ENCODE data around the gene FZD1.

The FZD1 gene

DNA sequence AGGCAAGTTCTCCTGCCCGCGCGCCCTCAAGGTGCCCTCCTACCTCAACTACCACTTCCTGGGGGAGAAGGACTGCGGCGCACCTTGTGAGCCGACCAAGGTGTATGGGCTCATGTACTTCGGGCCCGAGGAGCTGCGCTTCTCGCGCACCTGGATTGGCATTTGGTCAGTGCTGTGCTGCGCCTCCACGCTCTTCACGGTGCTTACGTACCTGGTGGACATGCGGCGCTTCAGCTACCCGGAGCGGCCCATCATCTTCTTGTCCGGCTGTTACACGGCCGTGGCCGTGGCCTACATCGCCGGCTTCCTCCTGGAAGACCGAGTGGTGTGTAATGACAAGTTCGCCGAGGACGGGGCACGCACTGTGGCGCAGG is 1.4 kb downstream of the FZD1 start:
- no peak for DNase-seq

DNA sequence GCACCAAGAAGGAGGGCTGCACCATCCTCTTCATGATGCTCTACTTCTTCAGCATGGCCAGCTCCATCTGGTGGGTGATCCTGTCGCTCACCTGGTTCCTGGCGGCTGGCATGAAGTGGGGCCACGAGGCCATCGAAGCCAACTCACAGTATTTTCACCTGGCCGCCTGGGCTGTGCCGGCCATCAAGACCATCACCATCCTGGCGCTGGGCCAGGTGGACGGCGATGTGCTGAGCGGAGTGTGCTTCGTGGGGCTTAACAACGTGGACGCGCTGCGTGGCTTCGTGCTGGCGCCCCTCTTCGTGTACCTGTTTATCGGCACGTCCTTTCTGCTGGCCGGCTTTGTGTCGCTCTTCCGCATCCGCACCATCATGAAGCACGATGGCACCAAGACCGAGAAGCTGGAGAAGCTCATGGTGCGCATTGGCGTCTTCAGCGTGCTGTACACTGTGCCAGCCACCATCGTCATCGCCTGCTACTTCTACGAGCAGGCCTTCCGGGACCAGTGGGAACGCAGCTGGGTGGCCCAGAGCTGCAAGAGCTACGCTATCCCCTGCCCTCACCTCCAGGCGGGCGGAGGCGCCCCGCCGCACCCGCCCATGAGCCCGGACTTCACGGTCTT is 1.9 kb downstream of the FZD1 start:
- DNase-seq = no peak

DNA sequence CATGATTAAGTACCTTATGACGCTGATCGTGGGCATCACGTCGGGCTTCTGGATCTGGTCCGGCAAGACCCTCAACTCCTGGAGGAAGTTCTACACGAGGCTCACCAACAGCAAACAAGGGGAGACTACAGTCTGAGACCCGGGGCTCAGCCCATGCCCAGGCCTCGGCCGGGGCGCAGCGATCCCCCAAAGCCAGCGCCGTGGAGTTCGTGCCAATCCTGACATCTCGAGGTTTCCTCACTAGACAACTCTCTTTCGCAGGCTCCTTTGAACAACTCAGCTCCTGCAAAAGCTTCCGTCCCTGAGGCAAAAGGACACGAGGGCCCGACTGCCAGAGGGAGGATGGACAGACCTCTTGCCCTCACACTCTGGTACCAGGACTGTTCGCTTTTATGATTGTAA is 2.5 kb downstream of the FZD1 start:
- no peak for DNase-seq

DNA sequence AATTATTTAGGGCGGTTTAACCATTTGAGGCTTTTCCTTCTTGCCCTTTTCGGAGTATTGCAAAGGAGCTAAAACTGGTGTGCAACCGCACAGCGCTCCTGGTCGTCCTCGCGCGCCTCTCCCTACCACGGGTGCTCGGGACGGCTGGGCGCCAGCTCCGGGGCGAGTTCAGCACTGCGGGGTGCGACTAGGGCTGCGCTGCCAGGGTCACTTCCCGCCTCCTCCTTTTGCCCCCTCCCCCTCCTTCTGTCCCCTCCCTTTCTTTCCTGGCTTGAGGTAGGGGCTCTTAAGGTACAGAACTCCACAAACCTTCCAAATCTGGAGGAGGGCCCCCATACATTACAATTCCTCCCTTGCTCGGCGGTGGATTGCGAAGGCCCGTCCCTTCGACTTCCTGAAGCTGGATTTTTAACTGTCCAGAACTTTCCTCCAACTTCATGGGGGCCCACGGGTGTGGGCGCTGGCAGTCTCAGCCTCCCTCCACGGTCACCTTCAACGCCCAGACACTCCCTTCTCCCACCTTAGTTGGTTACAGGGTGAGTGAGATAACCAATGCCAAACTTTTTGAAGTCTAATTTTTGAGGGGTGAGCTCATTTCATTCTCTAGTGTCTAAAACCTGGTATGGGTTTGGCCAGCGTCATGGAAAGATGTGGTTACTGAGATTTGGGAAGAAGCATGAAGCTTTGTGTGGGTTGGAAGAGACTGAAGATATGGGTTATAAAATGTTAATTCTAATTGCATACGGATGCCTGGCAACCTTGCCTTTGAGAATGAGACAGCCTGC is 3.1 kb downstream of the FZD1 start:
- no peak for DNase-seq

DNA sequence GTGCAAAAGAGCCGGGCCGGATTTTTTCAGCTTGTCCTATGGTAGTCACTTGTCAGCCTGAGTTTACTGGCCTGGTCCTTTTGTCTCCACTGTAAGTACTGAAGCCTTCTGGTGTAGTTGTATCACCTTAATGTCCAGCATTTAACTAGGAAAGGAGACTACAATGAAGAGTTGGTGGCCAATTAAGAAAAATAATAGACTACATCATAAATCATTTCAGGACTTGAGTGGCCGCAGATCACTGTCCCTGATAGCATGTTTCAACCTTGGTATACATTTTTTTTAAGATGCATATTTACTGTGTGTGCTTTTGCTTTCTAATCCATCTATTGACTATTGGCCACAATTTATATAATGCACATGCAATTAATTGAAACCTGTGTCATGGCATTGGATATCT is 6.1 kb downstream of the FZD1 start:
- no peak for DNase-seq

DNA sequence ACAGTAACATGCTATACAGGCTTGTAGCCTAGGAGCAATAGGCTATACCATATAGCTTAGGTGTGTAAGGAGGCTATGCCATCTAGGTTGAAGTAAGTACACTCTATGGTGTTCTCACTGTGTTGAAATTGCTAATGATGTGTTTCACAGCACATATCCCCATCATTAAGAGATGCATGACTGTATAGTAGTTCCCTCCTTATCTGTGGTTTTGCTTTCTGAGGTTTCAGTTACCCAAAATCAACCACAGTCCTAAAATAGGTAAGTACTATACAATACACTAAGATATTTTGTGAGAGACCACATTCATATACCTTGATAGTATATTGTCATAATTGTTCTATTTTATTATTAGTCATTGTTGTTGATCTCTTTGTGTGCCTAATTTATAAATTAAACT is 12.7 kb downstream of the FZD1 start:
- DNase-seq = no peak

DNA sequence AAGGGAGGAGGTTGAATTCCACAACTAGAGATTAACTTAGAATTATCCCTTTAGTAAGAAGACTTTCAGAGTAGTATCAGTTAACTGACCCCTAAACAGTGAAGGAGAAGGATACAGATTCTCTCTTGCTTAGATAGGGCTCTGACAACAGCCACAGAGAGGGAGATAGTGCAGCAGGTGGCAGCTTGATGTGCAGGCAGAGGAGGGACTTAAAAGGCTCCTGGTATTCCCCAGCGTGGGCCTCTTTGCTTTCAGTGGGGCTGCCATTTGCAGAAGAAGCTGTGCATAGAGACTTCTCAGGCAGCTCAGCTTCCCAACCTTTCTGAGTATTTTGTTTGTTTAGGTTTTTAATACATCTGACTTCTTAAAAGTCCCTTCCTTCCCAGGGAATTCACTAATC is 16.0 kb downstream of the FZD1 start:
- no peak for DNase-seq

DNA sequence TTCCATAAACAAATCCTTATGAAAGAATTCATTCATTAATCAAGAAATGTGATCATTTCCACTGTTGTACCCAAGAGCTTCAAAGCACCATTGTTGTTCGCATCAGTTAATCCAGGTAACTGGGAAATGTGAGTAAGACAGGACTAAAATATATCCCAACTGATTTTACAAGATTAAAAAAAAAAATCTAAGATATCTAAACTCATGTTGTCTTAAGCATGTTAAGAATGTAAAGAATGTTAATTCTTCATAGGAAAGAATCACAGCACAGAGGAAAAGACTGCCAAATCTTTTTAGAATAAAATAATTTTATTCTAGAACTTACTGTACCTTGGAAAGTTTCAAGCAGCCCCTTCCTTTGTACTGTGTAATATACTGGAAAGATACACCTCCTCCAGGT is 16.4 kb downstream of the FZD1 start:
- DNase-seq = no peak

DNA sequence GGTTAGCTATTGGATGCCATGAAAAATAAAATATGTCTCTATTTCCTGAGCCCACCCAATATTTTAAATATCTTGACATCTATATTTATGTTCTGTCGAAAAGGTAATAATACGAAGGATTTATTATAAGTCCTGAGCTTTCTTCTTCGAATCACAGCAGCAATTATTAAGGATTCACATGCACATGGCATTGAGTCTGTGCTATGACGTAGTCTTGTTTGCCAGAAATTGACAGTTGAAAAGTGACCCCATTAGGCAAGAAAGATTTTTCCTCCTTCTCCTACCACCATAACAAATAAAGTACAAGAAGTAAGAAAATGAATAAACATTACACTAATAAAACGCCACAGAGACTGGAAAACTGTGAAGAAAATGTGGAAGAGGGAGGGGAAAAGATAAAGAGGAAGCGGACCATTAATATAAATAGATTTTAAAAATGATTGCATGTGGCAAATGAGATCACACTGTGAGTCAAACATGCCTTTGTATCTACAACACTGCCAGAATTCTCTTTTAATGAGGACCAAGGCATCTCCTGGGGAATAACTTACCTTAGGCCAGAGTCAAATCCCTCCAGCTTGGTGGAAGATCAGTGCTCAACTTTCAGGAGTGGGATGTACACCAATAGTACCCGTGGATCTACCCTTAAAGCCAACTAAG is 21.6 kb downstream of the FZD1 start:
- no peak for DNase-seq

DNA sequence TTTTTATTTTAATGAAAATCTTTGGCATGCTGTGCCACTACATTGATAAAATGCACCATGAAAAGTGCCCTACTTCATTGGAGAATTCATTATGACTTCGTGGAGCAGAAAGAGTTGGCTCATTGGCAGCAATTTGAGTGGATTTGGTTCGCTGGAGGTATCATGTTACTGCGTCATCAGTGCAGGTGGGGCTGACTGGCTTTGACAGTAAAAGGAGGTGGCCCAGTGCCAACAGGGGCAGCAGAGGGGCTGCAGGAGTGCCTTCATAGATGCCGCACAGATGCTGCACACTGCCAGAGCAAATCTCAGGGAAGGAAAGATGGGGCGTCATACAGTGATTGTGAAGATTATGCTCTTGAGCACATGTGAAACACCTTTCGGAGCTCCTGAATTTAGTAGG is 22.2 kb downstream of the FZD1 start:
- no peak for DNase-seq

DNA sequence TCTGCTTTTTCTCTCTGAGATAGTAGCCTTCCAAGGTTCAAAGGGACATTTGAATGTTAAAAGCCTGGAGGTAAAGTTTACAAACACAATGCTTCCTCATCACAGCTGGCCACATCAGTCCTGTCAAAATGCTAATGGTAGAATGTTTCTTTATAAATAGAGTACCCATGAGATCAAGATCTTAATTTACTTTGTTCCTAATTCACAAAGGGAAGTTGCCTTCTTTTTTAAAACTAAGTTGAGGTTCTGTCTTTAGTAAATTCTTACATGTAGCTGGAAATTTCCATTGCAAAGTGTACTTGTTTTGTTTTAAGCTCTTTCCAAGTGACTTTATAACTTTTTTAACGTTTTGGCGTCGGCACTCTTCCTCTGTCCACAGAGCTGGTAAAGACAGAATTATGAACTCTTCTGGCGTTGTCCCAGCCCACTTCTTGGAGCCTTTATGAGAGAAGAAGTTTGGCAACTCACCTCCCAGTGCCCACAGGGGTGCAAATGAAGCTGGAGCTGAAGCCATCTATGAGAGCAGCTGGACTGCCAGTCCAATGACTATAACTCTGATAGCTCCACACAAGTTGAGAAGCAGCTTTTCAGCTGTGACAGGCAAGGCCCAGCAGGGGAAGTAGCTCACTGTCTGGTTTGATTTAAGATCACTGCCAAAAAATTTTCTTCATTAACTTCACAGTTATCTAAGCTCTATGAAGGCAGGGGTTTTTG is 23.3 kb downstream of the FZD1 start:
- no peak for DNase-seq

DNA sequence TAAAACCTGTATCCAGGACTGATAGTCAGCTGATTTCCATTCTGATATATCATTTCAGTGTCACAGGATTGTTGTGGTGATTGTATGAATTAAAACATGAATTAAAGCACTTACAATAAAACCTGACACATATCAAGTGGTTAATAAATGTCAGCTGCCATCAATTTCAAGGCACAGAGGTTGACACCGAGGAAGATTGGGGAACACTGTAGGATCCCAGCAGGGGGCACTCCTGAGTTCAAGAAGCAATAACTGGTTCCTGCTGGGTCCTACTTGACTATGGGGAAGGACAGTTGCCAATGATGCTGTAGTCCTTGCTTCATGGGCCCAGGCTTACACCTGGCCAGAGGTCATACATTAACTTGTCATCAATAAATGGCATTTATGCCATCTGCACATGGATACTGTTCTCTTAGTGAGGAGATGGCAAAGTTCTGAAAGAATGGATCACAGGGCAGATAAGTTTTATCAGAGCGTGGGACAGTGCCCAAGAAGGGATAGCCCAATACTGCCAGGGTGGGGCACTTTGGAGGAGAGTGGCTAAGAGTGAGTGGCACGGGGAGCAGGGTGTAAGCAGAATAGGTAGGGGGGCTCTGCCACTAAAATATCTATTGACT is 24.1 kb downstream of the FZD1 start:
- DNase-seq = no peak

DNA sequence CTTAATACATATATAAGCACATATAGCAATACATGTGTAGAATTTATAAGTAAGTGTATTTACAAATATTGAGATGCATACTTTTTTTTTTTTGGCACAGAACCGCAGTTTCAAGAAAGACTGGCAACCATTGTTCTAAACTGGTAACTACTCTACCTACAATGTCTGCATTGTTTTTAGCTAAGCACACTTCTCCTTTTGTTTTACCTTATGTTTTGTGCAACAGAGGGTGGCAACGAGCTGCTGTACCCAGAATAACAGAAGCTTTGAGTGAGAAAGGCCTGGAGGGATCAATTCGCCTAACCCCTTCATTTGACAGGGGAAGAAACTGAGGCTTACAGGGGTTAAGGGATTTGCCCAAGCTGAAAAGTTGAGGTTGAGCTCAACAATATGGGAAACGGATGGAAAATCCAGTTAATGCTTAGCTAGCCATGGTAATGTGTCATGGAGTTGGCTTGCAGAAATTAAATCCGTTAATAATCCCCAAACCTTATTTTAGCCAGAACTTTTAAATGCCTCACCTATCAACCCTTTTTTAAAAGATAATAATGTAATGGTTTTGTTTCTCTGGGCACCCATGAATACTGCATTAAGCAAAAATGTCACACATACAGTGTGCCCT is 25.5 kb downstream of the FZD1 start:
- DNase-seq = no peak

DNA sequence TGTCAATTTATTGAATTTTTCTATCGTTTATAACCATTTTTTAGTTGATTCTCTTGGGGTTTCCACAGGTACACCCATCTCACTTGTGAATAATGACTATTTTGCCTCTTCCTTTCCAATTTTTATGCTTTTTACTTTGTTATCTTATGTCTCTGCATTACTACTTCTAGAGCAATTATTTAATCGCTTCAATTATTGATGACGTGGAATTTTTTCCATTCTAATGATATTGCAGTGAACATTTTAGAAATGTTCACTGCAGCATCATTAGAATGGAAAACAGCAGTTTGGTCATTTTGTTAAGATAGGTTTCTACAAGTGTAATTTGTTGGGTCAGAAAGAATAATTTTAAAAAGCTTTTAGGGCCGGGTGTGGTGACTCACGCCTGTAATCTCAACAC is 27.1 kb downstream of the FZD1 start:
- DNase-seq = no peak

DNA sequence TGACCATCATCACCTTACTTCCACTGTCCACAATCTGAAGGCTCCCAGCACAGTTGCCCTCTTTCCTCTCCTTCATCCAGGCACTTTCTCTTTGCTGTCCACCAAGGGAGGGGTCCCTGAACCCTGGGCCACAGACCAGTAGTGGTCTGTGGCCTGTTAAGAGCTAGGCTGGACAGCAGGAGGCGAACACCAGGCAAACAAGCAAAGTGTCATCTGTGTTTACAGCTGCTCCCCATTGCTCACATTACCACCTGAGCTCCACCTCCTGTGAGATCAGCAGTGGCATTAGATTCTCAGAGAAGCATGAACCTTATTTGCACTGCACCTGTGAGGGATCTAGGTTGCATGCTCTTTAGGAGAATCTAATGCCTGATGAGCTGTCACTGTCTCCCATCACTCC is 27.7 kb downstream of the FZD1 start:
- no peak for DNase-seq

DNA sequence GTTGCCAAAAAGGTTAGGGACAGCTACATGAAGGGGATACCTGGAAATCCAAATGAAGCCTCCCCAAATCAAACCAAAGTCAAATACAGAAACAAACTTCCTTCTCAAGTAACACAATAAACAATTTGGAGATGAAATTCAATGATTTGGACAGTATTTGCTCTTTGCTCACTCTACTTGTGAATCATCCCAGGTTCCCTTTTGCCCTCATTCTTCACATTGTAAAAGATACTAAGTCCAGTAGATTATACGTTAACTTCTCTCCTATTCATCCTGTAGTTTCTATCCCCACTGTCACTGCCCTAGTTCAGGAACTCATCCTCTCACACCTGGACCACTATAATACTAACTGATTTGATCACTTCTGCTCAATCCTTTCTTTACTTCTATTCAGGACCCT is 28.3 kb downstream of the FZD1 start:
- no peak for DNase-seq

DNA sequence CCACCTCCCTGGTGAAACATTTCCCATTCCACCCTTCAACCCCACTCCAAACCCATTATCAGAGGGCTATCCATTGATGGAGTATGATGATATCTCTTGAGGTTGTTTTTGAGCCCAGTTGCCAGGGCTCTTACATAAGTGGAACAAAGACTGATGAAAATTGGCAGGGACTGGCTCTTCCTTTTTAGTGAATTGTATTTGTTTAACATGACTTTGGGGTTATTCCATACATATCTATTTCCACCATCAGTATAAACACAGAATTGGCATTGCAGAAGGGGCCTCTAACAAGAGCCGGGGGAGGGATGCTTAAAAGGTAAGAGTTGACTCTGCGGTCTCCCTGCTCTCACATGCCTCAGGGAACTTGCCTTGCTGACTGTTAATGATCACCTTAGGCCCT is 28.9 kb downstream of the FZD1 start:
- DNase-seq = no peak

DNA sequence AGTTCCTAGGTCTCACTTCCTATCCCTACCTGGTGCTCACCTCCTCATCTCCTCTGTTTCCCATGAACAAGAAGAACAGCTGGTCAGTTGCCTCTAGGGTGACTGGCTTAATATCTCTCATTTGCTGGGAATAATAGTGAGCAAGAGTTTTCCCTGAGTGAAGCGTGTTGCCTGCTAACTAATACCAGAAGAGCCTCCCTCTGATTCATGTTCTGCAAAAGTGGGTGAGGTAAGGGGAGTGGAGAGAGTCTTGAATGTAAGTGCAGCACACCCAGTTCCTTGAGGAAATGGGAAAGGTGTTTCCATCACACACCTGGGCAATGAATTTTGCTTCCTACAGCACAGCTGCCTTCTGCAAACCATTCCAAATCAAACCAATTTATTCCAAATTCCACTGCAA is 29.6 kb downstream of the FZD1 start:
- DNase-seq = no peak

DNA sequence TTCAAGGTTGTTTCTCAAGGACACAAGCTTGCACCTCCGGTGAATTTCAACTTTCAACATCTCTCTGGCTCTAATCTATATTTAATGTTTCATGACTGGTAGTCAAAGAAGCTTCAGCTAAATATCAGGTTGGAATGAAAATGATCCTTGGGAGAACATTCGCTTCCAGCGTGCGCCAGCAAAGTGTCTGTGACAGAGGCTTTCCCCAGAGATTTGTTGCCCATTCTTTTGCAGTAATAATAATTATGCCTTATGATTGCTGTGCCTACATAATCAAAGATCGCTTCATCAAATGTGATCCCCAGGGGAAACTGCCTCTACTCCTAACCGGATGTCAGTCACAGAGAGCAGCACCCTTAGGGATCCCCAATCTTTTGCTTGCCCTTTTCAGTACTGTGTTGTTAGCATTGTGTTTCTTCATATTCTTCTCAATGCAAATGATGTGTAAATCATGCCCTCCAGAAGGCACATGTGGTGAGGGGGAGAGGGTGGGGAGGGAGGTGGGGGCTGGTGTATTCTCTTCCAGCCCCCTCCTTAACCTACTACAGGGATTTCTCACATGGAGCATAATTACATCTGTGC is 30.5 kb downstream of the FZD1 start:
- DNase-seq = no peak

DNA sequence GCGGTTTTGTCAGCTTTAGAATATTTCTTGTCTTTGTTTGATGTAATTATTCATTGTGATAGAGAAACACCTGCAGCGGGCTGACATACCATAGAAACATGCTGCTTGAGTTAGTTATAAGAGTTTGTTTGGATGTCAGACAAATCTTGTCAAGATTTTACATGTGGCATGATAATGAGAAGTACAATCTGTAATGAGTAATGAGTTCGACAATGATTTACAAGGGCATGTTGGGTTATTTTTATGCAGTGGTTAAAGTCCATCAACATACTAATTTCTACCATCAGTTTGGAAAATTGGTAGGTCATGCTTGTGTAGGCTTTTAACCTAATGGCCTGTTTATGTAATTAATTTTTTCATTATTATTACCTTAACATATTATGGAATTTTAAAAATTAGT is 31.3 kb downstream of the FZD1 start:
- DNase-seq = no peak

DNA sequence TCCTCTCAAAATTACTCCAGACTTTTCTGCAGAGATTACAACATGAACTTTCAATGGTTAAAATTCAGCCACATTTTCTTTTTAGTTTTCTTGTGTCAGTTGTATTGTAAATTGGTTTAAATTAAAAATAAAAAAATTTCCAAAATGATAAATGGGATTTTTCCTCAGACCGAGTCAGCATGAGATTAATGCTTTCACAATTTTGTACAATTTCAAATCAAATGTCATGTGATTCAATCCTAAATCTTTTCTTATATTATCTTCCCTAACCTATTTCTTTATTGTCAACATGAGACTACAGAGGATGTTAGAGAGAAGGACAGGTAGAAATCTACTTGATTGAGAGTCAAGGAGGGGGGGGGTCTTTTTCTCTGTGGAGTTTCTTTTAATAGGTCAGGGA is 33.7 kb downstream of the FZD1 start:
- no peak for DNase-seq

DNA sequence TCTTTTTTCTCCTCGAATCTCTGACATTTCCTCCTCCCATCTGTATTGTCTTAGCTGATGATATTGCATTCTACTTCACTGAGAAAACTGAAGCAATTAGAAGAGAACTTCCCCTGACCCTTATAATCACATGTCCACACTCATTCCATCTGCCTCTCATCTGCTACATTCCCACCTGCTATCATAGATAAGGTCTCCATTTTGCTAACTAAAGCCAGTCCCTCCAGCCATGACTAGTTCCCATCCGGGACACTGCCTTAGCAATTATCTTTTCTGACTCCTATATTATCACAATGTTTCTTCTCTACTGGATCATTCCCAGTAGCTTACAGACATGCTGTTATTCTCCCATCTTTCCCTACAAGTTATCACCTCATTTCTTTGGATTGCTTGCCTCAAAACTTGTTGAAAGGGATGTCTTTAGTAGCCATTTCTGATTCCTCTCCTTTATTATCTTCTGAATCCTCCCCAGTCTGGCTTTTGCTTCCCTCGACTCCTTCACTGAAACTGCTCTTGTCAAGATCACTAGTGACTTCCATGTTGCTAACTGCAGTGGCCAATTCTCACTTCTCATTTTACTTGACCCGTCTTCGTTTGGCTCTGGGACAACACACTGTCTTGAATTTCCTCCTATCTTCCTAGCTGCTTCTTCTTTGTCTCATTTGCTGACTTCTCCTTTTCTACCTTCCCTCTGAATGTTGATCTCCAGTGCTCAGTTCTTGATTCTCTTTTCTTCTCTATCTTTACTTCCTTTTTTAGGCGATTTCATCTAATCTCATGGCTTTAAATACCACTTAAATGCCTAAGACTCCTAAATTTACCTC is 35.9 kb downstream of the FZD1 start:
- DNase-seq = no peak

All from activated CD4-positive, alpha-beta T cell treated with anti-CD3 and anti-CD28 coated beads for 4 hours (primary cell).